ENCODE measurements around the gene PARVG.

DNA sequence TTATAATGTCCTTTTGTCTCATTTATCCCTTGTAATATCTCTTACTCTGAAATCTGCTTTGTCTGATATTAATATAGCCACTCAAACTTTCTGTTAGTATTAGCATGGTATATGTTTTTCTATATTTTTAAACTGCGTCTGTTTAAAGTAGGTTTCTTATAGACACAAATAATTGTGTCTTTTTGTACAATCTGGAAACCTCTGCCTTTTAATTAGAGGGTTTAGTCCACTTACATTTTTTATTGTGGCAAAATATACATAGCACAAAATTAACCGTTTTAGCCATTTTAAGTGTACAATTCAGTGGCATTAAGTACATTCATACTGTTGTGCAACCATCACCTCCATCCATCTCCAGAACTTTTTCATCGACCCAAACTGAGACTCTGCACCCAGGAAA is 28.6 kb downstream of the PARVG start:
- TF ChIP-seq CTCF (IDR thresholded peaks at IDR 0.05; ENCODE audit: low read depth, low read length, poor library complexity, severe bottlenecking) (no peak), EZH2phosphoT487 (IDR thresholded peaks at IDR 0.05; ENCODE audit: borderline replicate concordance, low read length) (no peak)
